NCI-H187 (cell line): Measurements from ENCODE around the gene BRINP2.

Source experiments
- DNase-seq, 2 experiments: peaks; one replicate each; lab custom pipeline; 2025; lab: John Stamatoyannopoulos, UW

Gene BRINP2

DNA sequence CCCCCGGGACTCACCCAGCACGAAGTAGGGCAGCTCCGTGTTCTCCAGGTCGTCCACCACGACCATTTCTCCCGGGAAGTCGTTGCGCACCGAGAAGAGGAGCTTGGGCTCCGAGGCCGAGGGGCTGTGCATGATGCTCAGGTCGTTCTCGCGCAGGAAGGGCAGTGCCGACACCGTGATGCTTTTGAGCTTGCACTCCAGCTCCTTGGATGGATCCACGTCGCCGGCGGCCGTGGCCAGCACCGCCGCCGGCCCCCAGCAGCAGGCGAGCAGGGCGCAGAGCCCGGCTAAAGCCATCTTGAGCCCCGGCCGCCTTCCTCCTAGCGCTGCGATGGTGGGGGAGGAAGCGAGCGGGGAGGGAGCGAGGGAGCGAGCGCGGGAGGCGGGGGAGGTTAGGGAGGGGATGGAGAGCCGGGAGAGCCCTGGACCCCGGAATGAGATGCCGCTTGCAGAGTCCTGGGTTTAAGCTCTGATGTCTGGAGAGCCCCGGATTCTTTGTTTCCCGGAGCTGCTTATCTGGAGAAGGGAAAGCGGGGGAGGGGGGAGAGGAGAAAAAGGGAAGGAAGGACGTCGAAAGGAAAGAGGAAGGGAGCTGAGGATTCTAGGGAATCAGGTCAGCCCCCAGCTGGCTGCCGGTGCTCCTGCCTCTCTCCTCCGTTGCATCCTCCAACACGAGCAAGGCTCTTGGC lies 6.2 kb upstream of the BRINP2 start, which contains the start of gene ASTN1:
TSS of gene ASTN1 (minus strand) at position 333 of the 689 bp plus-strand sequence. CDS start at position 297, 36 bp downstream.
- no peak for DNase-seq

DNA sequence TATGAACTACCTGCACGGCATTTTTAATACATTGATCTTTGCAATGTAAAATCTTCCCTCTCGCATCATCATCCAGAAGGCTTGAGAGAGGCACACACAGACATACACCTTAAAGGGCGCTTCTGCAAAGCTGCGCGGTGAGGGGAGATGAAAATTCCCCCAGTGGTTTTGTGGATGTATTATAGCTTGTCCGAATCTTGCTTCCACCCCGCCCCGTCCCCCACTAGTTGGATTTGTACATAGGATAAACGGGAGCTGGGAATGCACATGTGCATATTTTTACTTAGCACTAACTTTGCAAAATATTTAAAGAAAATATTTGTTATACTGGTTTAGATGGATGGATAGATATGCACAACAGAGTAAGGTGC lies 5.7 kb upstream of the BRINP2 start:
- no peak for DNase-seq

DNA sequence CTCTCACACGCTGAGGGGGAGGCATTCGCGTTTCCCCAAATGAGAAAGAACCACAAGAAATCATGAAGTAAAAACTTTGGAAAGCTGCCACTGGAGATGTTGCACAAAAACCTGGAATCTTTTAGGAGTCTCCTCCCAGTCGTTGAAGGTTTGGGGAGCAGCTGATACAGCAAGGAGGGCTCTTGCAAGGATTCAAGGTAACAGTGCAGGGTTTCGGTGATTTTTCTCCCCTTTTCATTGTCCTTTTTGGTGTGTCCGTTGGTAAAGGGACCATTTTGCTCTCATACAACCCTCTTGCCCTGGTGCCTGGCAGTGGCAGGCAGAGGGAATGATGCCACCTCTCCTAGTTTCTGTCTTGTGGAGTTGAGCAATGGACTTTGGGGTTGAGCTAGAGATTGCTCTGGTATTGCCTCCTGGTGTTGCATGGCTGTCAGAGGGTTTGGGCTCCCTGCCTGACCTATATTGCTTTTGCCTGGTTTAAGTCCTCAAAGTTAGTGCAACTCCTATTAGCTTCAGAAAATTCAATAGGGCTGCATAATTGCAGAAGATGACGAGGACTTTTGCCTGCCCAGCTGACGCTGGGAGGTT lies 872 bp downstream of the BRINP2 start:
- no peak for DNase-seq

DNA sequence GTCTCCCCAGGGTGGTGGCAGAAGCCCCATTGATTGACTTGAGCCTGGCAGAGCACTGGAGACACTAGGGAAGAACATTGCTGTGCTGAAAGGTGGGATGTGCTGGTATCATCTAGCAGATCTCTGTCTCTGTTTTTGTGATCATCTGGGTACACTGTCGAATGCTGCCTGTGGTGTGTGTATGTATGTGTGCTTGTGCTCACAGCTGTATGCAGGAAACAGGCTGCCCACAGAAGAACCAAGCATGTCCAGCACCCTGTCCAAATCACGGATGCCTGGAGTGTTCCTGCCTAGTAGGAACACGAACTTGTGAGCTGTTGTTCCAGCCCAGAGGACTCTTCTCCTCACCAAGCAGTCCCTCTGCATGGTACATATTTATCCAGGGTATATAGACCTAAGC lies 1.5 kb downstream of the BRINP2 start:
- no peak for DNase-seq

DNA sequence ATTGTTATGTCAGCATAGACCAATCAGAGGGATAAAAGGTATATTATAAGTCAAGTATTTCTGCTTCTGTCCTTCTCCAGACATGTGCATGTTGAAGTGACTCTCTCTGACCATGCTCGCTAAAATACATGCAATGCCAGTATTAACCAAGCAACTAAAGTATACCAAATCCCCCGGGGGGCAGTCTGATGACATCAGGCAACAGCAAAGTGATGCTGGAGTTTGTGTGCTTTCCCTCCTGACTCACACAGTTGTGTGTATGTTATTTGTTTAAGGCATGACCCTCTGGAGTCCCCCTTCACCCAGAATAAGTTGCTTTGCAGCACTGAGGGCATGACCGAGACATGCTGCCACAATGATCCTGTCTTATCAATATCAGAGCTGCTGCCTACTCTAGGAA lies 2.1 kb downstream of the BRINP2 start:
- DNase-seq, result no peak

DNA sequence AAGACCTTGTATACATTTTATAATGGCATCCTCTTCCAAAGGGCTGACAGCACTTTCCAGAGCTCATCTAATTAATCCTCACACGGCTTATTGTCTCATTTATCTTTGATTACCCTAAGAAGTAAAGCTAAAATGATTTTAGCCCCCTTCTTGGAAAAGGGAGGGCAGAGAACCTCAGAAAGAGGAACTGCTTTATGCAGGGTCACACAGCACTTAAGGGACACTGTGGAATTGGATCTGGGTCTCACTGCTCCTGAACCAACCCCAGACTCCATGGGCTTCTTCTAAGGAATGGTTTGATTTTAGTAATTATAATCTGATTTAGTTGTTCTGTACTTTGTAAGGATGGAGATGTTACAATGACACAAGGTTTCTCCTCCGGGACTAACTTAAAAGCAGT lies 3.2 kb downstream of the BRINP2 start:
- no peak for DNase-seq

DNA sequence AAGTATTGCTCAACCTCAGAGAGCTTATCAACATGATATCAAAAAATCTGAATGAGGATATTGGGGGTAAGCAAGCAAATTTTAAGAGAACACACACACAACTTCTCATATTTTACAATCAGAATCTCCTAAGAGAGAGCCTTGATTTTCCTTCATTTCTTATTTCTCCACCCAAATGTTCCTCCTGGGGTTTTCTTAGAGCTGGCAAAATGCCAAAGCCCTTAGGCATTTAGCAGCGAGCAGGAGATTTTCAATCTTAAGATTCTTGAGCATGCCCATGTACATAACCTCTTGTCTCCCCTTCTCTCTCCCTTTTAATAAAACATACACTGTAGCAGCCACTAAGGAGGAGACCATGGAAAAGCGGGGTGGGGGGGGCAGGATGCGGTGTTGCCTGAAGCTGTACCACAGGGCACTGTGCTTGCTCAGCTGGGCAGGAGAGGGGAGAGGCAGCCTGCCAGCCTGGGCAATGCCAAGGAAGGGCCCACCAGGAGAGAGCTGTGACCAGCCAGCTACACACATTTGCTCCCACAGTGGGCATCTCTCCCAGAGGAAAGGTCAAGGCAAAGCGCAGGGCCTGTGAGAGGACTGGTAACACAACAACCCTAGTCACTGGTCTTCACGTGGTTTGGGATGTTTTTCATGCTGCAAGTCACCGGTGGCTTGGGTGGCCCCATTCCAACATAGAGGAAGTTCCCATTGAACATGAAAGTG lies 4.3 kb downstream of the BRINP2 start:
- DNase-seq, result no peak

DNA sequence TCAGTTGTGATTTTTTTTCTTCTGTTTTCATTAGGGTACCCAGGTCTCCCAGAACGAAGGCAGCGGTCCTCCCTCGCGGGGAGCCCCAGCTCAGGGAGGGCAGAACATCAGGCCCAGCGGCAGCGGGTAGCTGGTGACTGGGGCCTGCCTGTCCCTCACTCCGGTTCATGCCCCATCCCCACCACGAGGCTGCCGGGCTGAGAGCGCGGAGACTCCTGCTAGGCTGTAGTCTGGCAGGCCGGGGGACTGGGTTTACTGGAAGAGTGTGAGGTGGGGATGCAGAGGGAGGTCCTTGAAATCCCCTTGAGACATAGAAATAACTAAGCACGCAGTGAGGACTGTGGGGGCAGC lies 10.5 kb downstream of the BRINP2 start:
- no peak for DNase-seq

DNA sequence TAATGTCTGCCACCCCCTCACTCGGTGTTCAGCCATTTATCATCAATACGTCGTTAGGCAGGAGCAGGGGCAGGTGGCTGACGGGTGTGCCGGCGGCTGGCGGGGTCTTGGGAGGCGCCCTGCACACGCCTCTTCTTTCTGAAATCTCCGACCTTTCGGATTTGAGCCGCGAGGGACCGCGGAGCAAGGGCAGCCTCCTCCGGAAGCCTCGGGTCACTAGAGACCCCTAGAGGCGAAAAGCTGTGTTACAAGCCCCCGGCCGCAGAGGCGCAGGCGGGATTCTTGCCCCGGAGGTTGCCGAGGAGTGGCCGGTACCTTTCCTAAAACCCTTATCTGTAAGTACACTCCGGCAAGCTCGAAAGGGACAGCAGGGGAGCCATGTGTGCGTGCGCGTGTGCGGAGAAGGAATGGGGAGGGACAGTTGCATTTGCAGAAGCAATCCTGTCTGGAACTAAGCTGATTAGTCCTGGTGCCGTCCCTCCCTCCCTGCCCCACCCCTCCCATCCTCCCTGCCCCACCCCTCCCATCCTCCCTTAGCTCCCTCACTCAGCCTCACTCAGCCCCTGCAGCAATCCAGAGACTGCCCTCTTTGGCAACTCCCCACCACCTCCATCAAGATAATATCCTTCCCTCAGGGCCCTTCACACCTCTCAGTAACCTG lies 11.0 kb downstream of the BRINP2 start:
- DNase-seq, result peak; percentile 73 to 77

DNA sequence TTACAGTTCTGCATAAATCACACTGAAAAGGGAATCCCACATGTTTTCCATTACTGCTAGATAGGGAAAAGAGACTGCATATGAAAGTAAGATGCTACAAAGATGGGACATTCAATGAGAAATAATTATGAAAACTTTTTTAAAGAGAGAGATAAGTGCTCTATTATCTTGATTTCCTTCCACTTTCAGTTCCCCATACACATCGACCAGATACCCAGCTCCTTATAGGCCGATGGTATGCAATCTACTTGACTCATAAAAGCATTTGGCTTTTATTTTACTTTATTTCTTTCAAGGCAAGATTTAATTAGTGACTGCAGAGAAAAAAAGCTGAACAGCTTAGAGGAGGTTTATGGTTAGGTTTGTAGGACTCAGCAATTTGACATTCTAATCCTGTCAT lies 13.1 kb downstream of the BRINP2 start:
- no peak for DNase-seq

DNA sequence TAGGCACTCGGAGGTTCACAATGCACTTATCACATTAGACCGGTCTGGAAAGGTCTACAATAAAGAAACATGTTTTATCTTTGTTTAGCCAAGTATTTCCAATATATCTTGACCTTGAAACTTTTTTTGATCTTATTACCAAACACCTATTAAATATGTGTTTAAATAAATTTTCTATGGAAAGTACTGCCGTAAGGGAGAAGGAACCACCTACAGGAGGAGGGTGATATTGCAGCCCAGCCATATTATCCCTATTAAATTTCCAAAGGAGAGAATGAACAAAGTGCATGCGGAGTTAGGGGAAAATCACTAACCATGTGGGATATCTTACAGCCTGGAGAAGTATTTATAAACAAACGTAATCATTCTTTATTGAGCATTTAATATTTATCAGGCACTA lies 14.5 kb downstream of the BRINP2 start:
- no peak for DNase-seq

DNA sequence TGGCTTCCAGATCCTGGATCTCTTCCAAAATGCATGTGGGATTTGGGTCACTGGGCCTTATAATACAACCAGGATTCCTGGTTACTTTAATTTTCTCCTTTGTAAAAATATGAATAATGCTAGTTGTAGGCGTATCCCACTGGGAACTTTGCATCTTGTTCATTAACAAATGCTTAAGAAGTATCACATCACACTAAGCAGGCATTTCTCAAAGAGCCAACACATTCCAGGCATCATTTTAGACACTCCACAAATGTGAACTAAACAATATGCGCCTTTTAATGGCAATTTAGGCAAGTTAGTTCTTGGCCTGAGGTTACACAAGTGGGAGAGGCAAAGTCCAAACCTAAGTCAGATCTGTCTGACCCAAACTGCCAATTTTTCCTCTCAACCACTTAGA lies 15.9 kb downstream of the BRINP2 start:
- DNase-seq, result no peak

DNA sequence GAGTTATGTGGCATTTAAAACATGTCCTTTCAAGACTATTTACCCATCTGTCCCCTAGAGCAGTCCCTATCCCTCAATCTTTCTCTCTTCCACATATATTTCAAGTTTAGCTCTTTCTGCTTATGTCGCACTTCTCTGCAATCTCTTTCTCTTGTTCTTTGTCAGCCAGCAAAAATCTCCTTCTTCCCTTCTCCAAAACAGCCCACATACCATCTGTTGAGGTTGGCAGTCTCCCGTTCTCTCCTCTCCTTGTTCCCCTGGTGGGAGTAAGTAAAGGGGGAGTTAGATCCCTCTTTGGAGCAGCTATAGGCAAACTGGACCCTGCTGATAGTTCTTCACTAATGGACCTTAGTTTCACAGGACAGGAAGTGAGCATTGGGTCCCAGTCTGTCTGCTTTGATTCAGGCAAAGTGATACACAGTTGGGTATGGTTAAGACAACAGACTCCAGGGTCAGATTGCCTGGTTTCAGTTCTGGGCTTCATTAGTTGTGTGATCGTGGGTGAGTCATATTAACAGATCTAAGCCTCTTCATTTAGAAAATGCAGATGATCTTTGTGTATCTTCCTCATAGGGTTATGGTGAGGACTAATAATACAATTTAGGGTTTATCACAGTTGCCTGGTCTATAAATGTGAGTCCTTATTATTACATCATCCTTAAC lies 19.7 kb downstream of the BRINP2 start:
- DNase-seq, result no peak

DNA sequence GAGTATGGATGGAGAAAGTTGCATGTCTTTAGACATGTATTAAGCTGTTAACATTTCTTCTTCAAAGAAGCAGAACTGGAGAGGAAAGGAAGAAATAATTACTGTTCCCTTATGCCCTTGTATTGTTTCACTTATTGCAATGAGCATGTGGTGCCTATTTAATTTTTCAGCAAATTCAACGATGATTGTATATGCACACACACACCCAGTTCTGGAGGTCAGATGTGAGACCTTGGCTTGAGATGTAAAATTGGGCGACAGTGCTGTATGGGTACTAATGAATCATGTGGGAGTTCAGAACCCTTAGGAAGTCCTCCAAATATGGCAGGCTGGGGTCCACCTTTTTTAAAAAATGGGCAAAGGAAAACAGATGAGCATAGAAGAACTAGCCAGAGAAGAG lies 27.5 kb downstream of the BRINP2 start:
- DNase-seq, result no peak

DNA sequence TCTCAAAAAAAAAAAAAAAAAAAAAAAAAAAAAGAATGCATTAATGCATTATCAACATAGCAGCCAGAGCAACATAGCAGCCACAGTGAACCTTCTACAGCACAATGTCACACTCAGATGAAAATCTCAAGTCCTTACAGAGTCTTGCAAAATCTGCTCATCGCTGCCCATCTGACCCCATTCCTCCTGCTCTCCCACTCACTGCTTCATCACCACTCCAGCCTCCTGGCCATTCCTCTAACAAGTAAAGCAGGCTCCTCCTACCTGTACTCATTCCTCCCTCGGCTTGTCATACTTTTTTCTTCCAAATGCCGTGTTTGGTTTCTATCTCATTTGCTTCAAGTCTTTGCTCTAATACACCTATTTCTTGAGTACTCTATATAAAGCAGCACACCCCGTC lies 29.5 kb downstream of the BRINP2 start:
- DNase-seq, result no peak

DNA sequence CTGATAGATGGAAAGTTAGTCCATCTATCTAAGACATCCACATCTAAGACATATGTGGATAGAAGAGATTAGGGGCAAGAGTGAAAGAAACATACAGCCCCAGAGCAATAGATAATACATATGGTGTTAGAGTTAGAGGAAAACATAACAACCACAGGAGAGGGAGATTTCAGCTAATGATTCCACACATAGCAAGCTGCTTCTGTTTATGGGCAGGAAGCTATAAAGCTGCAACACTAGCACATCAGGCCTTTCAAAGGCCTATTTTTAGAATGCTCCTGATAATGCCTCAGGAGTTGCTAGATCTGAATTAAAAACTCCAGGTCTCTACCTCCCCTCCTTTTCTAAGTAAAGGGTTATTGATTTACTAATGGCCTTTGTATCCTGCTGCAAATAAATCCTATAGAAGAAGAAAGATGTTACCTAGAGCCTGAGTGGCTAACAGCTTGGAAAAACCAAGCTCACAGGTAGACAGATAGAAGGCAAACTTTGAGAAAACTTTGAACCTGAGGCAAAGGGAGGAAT lies 36.1 kb downstream of the BRINP2 start:
- no peak for DNase-seq

DNA sequence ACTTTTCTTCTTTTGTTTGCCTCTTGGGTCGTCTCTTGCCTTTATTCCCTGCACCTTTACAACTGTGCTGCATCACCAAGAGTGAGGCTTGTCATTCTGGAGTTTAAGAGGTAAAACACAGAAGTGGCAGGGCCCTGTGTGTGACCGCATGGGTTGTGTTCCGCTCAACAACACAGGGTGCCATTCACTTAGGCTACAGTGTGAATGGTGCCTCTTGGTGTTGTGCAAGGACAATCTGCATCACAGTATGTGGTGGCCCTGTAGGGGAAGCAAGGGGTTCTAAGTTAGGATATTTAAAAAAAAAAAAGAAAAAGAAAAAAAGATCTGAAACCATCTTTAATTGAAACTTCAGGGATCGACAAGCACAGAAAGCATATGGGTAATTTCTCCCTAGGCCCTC lies 38.2 kb downstream of the BRINP2 start:
- DNase-seq, result no peak

DNA sequence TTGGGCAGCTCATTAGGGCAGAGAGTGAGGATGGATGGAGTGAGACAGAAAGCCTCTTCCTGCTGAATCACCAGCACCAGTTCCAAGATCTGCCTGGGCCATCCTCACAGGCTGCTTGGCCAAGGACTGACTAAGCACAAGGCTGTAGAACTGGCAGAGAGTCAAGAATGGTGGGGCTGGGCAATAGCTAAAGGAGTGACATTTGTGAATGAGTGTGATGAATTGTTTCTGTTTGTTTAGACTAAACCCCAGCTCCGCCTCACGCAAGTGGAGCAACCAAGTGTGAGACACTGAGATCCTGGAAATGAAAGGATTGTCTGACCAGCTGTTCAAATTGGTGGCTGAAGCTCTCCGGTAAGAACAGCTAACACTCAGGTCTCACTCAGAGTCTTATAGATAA lies 38.6 kb downstream of the BRINP2 start:
- DNase-seq, result peak; percentile 59 to 86

DNA sequence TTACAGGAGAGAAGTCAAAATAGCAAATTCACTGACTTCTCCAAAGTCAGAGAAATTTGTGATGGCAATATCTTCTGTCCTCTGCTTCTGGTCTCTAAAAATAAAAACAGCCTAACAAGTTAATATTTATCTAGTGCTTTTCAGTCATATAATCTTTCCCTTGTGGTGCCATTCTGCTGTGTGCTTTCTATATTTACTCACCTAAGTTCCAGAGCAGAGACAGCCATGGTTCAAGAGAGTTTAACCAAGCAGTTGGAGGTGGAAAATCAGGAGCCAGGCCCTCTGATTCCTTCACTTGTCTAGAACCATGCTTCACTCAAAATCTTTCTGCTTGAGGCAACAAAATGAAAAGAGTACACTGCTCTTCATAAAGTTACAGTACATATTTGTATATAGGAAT lies 39.3 kb downstream of the BRINP2 start:
- no peak for DNase-seq

DNA sequence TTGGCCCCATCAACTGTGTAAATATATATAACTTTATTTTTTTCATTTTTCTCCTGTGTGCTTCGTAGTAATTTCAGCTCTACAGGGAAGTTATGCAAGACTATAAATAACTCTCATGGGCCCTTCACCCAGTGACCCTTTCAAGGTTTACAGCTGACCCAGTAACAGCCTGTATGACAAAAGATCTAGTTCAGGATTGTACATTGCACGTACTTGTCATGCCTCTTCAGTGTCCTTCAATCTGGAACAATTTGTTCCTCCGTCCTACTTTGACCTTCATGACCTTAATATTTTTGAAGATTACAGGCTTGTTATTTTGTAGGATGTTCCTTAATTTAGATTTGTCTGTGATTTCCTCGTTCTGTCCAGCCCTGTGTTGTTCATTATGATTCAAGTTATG lies 40.5 kb downstream of the BRINP2 start:
- DNase-seq, result no peak

DNA sequence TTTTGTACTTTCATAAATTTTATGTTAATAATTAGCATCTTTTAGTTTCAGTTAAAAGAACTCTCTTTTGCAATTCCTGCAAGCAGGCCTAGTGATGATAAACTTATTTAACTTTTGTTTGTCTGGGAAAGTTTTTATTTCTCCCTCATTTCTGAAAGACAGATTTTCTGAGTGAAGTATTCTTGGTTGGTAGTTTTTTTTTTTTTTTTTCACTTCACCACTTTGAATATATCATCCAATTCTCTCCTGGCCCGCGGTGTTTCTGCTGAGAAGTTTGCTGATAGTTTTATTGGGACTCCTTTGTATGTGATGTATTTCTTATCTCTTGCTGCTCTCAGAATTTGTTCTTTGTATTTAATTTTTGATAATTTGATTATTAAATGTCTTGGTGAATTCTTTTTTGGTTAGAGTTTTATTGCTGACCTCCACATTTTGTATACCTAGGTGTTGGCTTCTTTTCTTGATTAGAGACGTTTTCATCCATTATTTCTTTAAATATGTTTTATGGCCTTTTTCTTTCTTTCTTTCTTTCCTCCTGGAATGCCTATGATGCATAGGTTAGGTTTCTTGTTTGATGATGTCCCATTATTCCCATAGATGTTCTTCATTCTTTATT lies 45.9 kb downstream of the BRINP2 start:
- no peak for DNase-seq
